ENCODE measurements around the gene GCK.

DNA sequence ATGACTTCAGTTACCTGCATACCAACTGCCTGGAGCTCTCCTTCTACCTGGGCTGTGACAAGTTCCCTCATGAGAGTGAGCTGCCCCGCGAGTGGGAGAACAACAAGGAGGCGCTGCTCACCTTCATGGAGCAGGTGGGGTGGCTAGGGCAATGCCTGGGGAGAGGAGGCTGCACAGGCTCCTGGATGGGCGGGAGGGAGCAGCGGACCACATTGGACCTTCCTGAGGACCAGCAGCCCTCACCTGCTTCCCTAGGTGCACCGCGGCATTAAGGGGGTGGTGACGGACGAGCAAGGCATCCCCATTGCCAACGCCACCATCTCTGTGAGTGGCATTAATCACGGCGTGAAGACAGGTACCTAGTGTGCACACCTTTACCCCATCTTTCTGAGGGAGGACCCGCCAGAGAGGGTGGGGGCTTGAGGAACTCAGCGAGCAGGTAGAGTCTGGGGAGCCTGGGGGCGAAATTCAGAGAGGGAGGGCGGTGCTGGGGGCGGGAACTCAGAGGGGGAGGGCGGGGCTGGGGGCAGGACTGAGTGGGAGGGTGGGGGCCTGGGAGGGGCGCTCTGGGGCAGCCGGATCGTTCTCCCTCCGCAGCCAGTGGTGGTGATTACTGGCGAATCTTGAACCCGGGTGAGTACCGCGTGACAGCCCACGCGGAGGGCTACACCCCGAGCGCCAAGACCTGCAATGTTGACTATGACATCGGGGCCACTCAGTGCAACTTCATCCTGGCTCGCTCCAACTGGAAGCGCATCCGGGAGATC, 76.1 kb downstream of the GCK start:
- TF ChIP-seq CTCF (IDR thresholded peaks at IDR 0.05): no peak
- no peak for TF ChIP-seq EP300 (IDR thresholded peaks at IDR 0.05; ENCODE audit: low read depth)
- TF ChIP-seq POLR2A (IDR thresholded peaks at IDR 0.05): no peak
